Measurements from ENCODE around the gene HPF1. TPM values are rescaled to one million over a fixed set of nuclear protein-coding genes. Genes with fewer than 3 reads are reported as not detected.

The HPF1 gene
- total and polyA plus RNA-seq, 2 of the 8 experiments (the other 6 are each of a cell fraction or from before 2014, with no cell fraction given), result 14.1 to 32.5 TPM

- TF ChIP-seq CHD7 (IDR thresholded peaks at IDR 0.05; ENCODE audit: insufficient replicate concordance, low read length) (no peak), CTBP2 (IDR thresholded peaks at IDR 0.05; ENCODE audit: borderline replicate concordance, insufficient read depth, insufficient read length, low read length) (no peak), HDAC6 (IDR thresholded peaks at IDR 0.05; ENCODE audit: low read depth, low read length) (no peak), TAF1 (IDR thresholded peaks at IDR 0.05; ENCODE audit: low read depth, low read length) (no peak), NANOG (IDR thresholded peaks at IDR 0.05; ENCODE audit: insufficient read depth, low read depth, low read length, poor library complexity, severe bottlenecking) (no peak), CREB1 (IDR thresholded peaks at IDR 0.05) (no peak), TBP (IDR thresholded peaks at IDR 0.05; ENCODE audit: low read depth, low read length) (no peak), POU5F1 (IDR thresholded peaks at IDR 0.05; ENCODE audit: low read depth, low read length) (no peak)
Measured at GRCh38 chr4:169707958-169708643, 49.6 kb downstream of the HPF1 start (continued).
